Kasumi-1 (cell line): ENCODE data around the gene CETP.
"Not testable (repeated sequence)": the region's sequence is repeated elsewhere in the genome, so short reads cannot be mapped to it uniquely, and the experiment has no call there.

Experiments used
- DNase-seq, 2 experiments: peaks; one replicate each; lab custom pipeline; 2025; lab: John Stamatoyannopoulos, UW

CETP gene

GRCh38 chr16:56934599-56935145 is 27.1 kb upstream of the CETP start:
- not testable (repeated sequence) for DNase-seq

GRCh38 chr16:56935201-56935600 is 26.5 kb upstream of the CETP start:
- no peak for DNase-seq

GRCh38 chr16:56936491-56936890 is 25.3 kb upstream of the CETP start:
- no peak for DNase-seq

- no peak for DNase-seq
Observed at GRCh38 chr16:56936950-56937349, 24.8 kb upstream of the CETP start.

- no peak for DNase-seq
Observed at GRCh38 chr16:56938664-56939513, 22.9 kb upstream of the CETP start.

GRCh38 chr16:56939801-56940200 is 21.9 kb upstream of the CETP start:
- no peak for DNase-seq

GRCh38 chr16:56941092-56941491 is 20.7 kb upstream of the CETP start:
- DNase-seq, result no peak

GRCh38 chr16:56941856-56942331 is 19.9 kb upstream of the CETP start:
- no peak for DNase-seq

- DNase-seq, result no peak
Observed at GRCh38 chr16:56943761-56944375, 17.9 kb upstream of the CETP start.

- no peak for DNase-seq
Observed at GRCh38 chr16:56944954-56945839, 16.6 kb upstream of the CETP start.

GRCh38 chr16:56945847-56946527 is 15.8 kb upstream of the CETP start:
- no peak for DNase-seq

- no peak for DNase-seq
Observed at GRCh38 chr16:56946767-56947603, 14.8 kb upstream of the CETP start.

- no peak for DNase-seq
Observed at GRCh38 chr16:56947604-56947995, 14.2 kb upstream of the CETP start.

GRCh38 chr16:56948234-56948633 is 13.5 kb upstream of the CETP start:
- no peak for DNase-seq

- DNase-seq, result no peak
Observed at GRCh38 chr16:56950051-56950450, 11.7 kb upstream of the CETP start.

- DNase-seq, result no peak
Observed at GRCh38 chr16:56950455-56950854, 11.3 kb upstream of the CETP start.

GRCh38 chr16:56950881-56951771 is 10.6 kb upstream of the CETP start:
- DNase-seq, result peak; percentile 61 to 69

- no peak for DNase-seq
Observed at GRCh38 chr16:56953006-56953405, 8.7 kb upstream of the CETP start.

- DNase-seq, result no peak
Observed at GRCh38 chr16:56956076-56956475, 5.7 kb upstream of the CETP start.

GRCh38 chr16:56956756-56957155 is 5.0 kb upstream of the CETP start:
- peak in 1 of 2 experiments; percentile 6 for DNase-seq
